Endodermal cell (in vitro differentiated cells): ENCODE measurements around the gene CHSY1. TPM values are rescaled to one million over a fixed set of nuclear protein-coding genes. Genes with fewer than 3 reads are reported as not detected.
"Not testable (repeated sequence)": the region's sequence is repeated elsewhere in the genome, so short reads cannot be mapped to it uniquely, and the experiment has no call there.

ENCODE experiments used
- DNase-seq: peaks from one replicate; pipeline ENCODE4 v3.0.0-alpha.2; 2017
- H3K27ac ChIP-seq: 2 replicates; pipeline ENCODE4 v1.5.1; 2013; ENCODE audit warnings: mild to moderate bottlenecking, low read depth, low read length, moderate library complexity
- H3K27me3 ChIP-seq: 2 replicates; pipeline ENCODE4 v1.6.1; 2013; ENCODE audit warnings: mild to moderate bottlenecking, low read length, moderate library complexity; ENCODE audit not compliant: insufficient read depth, control insufficient read depth, poor library complexity, severe bottlenecking
- H3K36me3 ChIP-seq: 2 replicates; pipeline ENCODE4 v1.7.0; 2013; ENCODE audit warnings: mild to moderate bottlenecking, low read length, moderate library complexity; ENCODE audit not compliant: control insufficient read depth, insufficient read depth
- H3K4me1 ChIP-seq: one replicate; pipeline ENCODE4 v1.7.0; 2013; ENCODE audit warnings: low read length; ENCODE audit not compliant: control insufficient read depth, insufficient read depth
- H3K4me3 ChIP-seq: 2 replicates; pipeline ENCODE4 v1.5.1; 2013; ENCODE audit warnings: mild to moderate bottlenecking, low read length, moderate library complexity
- H3K9ac ChIP-seq: 2 replicates; pipeline ENCODE4 v1.6.1; 2013; ENCODE audit warnings: mild to moderate bottlenecking, low read length, moderate library complexity; ENCODE audit not compliant: poor library complexity, severe bottlenecking; ENCODE audit errors: extremely low read depth
- H3K9me3 ChIP-seq: 2 replicates; pipeline ENCODE4 v1.6.1; 2013; ENCODE audit warnings: mild to moderate bottlenecking, low read length, moderate library complexity; ENCODE audit not compliant: control insufficient read depth
- H3K27ac Mint-ChIP-seq: 2 replicates; pipeline ENCODE4 v1.8.0; 2020; ENCODE audit warnings: mixed read lengths
- H3K27me3 Mint-ChIP-seq: 2 replicates; pipeline ENCODE4 v1.8.0; 2021; ENCODE audit warnings: mild to moderate bottlenecking, mixed read lengths; ENCODE audit not compliant: insufficient read depth
- H3K36me3 Mint-ChIP-seq: 2 replicates; pipeline ENCODE4 v1.8.0; 2020; ENCODE audit warnings: low read depth, mixed read lengths
- H3K4me1 Mint-ChIP-seq: 2 replicates; pipeline ENCODE4 v1.8.0; 2020; ENCODE audit warnings: mixed read lengths
- H3K4me3 Mint-ChIP-seq: 2 replicates; pipeline ENCODE4 v1.8.0; 2020; ENCODE audit warnings: mild to moderate bottlenecking, moderate library complexity, mixed read lengths
- H3K9me3 Mint-ChIP-seq: 2 replicates; pipeline ENCODE4 v1.8.0; 2020; ENCODE audit warnings: mild to moderate bottlenecking, mixed read lengths
- WGBS, 2 experiments: methylation state at CpG; one replicate each; pipeline versions ENCODE4 v1.1.5 to v1.1.7; 2013; ENCODE audit warnings: missing lambda C conversion rate in 2 of 2, mixed read lengths in 1 of 2; ENCODE audit not compliant: insufficient coverage in 1 of 2, insufficient read length in 1 of 2; 5-methylcytosine and 5-hydroxymethylcytosine counted together
- total RNA-seq, 2 donors: library from RNA; stranded (reverse); fragmentation: NEBNext Ultra II Directional in 1 of 2; extraction: Animal tissue kit (Norgen Biotek cat#: 25700) in 1 of 2; gene quantifications; 2 replicates in 1 of 2; 3 replicates in 1 of 2; pipeline ENCODE4 v1.2.1, GENCODE V29; 2021
- TF ChIP-seq, protein P1 (sequence below): fragments of 200-600 bp; sonication (generic); conservative IDR thresholded peaks from 2 replicates; pipeline ENCODE4 v1.5.0; 2021; ENCODE audit warnings: antibody characterized with exemption, mild to moderate bottlenecking

CHSY1 gene
- total RNA-seq, 2 donors from 2014 or later, result 33.3 to 39.9 TPM

DNA sequence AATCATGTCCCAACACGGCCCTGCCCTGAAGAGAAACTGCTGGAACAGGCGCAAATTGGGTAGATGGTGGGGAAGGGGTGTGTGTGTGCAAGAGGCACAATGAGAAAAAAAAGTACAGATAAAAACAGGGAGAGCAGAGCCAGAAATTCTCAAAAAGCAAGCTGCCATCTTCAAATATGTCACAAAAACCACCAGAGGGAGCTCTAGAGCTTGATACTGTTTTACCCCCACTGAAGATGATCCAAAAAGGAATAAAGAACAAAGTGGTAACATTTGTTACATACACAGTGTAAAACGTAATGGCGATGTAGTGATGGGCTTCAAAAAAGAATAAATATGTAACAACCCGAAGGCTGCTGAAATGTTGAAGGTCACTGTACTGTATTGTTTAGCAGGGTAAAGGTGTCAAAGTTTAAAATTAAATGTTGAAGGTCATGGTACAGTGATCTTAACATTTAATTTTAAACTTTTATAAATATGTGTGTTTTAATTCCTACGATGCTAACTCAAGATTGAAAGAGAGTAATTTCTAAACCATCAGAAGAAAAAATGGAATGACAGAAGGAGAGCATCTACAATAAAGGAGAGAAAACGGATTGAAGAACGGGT is 37.2 kb upstream of the CHSY1 start:
- H3K9ac ChIP-seq, result no peak overlapping the region
- TF ChIP-seq, protein P1, sequence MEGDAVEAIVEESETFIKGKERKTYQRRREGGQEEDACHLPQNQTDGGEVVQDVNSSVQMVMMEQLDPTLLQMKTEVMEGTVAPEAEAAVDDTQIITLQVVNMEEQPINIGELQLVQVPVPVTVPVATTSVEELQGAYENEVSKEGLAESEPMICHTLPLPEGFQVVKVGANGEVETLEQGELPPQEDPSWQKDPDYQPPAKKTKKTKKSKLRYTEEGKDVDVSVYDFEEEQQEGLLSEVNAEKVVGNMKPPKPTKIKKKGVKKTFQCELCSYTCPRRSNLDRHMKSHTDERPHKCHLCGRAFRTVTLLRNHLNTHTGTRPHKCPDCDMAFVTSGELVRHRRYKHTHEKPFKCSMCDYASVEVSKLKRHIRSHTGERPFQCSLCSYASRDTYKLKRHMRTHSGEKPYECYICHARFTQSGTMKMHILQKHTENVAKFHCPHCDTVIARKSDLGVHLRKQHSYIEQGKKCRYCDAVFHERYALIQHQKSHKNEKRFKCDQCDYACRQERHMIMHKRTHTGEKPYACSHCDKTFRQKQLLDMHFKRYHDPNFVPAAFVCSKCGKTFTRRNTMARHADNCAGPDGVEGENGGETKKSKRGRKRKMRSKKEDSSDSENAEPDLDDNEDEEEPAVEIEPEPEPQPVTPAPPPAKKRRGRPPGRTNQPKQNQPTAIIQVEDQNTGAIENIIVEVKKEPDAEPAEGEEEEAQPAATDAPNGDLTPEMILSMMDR, result peak; percentile 81
- peak; percentile 43 for DNase-seq
- Mint-ChIP-seq H3K4me1 (peaks cover 9% of the 10 kb centered on the region), H3K36me3 (peaks cover 64% of the 10 kb centered on the region), H3K27ac (no peak overlapping the region), H3K9me3 (no peaks in the 10 kb centered on the region), H3K27me3 (no peaks in the 10 kb centered on the region), H3K4me3 (no peak overlapping the region)
- H3K27ac ChIP-seq, result no peak overlapping the region
- peaks cover 77% of the 10 kb centered on the region for H3K36me3 ChIP-seq
- H3K27me3 ChIP-seq, result no peaks in the 10 kb centered on the region
- H3K9me3 ChIP-seq, result no peaks in the 10 kb centered on the region
- no peaks in the 10 kb centered on the region for H3K4me1 ChIP-seq
- no peak overlapping the region for H3K4me3 ChIP-seq
- 88 to 93% methylated on average over 2 to 8 of the region's 8 CpGs for WGBS, 2 experiments

DNA sequence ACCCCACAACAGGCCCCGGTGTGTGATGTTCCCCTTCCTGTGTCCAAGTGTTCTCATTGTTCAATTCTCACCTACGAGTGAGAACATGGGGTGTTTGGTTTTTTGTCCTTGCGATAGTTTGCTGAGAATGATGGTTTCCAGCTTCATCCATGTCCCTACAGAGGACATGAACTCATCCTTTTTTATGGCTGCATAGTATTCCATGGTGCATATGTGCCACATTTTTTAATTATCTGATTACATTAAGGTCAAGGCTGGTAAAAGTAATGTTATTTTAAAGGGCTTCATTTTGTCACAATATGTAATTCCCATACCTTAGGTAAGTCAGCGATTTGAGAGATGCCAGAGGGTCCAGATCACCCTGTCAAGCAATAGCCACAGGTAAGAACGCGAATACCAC is 35.5 kb upstream of the CHSY1 start:
- H3K27me3 ChIP-seq, H3K27me3 Mint-ChIP-seq, H3K4me1 ChIP-seq, H3K27ac ChIP-seq, H3K4me3 ChIP-seq, H3K27ac Mint-ChIP-seq, H3K4me1 Mint-ChIP-seq, H3K9ac ChIP-seq, H3K9me3 ChIP-seq, H3K4me3 Mint-ChIP-seq, H3K9me3 Mint-ChIP-seq: not testable (repeated sequence)
- peak; percentile 1 for DNase-seq
- peaks cover 86% of the 10 kb centered on the region for H3K36me3 ChIP-seq
- H3K36me3 Mint-ChIP-seq, result peaks cover 78% of the 10 kb centered on the region
- WGBS, 2 experiments, result 100% methylated on average over 4 of the region's 6 CpGs; no CpG with 5 or more reads in 1 of the 2 experiments

DNA sequence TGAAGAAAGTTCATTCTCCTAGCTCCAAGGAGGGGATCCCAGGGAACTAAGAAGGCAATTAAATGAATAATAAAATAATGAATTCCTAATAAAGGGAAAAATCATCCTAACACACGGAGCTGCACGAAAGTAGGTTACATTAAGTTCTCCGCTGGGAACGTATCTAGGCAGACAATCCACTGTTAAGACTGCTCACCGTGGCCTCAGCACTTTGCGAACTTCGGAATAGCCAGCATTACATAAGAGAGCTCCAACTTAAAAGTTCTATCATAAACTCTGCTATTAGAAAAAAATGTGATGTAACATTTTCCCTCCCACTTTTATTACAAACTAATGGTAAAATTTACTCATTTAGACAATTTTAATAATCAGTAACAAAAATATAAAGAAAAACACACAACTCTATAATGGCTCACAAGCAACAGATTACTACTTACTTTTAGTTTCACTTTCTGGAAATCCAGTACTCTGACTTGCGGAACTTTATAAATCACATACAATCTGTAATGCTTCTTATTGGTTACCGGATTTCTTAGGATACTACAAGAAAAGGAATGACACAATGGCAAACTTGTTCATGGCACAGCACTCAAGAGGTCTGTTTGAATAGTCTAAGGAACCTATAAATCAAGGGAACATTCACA is 34.7 kb upstream of the CHSY1 start:
- H3K36me3 ChIP-seq, result peaks cover 86% of the 10 kb centered on the region

More for the DNA sequence above, 34.7 kb upstream of the CHSY1 start:
- Histone ChIP-seq H3K27me3 (no peaks in the 10 kb centered on the region), H3K9ac (no peak overlapping the region), H3K27ac (no peak overlapping the region), H3K4me3 (no peak overlapping the region), H3K9me3 (peaks cover 3% of the 10 kb centered on the region), H3K4me1 (no peaks in the 10 kb centered on the region)
- WGBS, 2 experiments, result 95 to 100% methylated on average over 4 to 9 of the region's 9 CpGs
- Mint-ChIP-seq H3K27me3 (no peaks in the 10 kb centered on the region), H3K4me3 (no peak overlapping the region), H3K27ac (no peak overlapping the region), H3K36me3 (peaks cover 80% of the 10 kb centered on the region), H3K4me1 (no peaks in the 10 kb centered on the region), H3K9me3 (no peaks in the 10 kb centered on the region)
- DNase-seq, result no peak
- TF ChIP-seq, protein P1, result no peak
